ENCODE measurements around the gene SGIP1.
"Not testable (repeated sequence)": the region's sequence is repeated elsewhere in the genome, so short reads cannot be mapped to it uniquely, and the experiment has no call there.

SGIP1 gene

GRCh38 chr1:66589326-66589725 lies 55.4 kb downstream of the SGIP1 start:
- Histone ChIP-seq H3K36me3 (ENCODE audit: insufficient read depth, low read length) (no peaks in the 10 kb centered on the region; the same call in 1 of the 2 replicates), H3K9me3 (ENCODE audit: control insufficient read depth, insufficient read depth, low read length) (no peaks in the 10 kb centered on the region), H3K4me1 (ENCODE audit: insufficient read depth, low read length) (no peaks in the 10 kb centered on the region), H3K9ac (ENCODE audit: low read depth, low read length) (no peak overlapping the region)

DNA sequence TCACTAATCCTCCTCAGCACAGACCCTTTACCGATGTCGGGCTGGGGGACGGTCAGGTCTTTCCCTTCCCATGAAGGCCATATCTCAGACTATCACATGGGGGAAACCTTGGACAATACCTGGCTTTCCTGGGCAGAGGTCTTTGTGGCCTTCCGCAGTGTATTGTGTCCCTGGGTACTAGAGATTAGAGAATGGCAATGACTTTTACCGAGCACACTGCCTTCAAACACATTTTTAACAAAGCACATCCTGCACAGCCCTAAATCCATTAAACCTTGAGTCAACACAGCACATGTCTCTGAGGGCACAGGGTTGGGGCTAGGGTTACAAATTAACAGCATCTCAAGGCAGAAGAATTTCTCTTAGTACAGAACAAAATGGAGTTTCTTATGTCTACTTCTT lies 58.2 kb downstream of the SGIP1 start:
- not testable (repeated sequence) for H3K9ac ChIP-seq (ENCODE audit: low read depth, low read length); H3K36me3 ChIP-seq (ENCODE audit: insufficient read depth, low read length)

DNA sequence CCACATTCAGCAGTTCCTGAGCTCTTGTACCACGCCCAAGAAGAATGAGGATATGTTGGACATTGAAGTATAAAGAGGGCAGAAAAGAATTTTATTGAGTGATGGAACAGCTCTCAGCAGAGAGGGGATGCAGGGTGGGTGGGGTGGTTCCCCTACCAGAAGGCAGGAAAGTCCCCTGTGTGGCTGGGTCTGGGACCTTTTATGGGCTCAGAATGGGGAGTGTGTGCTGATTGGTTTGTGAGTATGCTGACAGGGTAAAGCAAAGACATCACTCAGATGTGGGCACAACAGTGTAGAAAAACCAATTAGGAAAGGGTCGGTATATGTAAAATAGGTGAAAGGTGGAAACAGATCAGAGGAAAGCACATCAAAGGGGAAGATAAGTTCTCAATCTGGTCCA lies 62.2 kb downstream of the SGIP1 start:
- Histone ChIP-seq H3K4me1 (ENCODE audit: insufficient read depth, low read length) (no peaks in the 10 kb centered on the region), H3K9me3 (ENCODE audit: control insufficient read depth, insufficient read depth, low read length) (peaks cover 2% of the 10 kb centered on the region; the same call in 1 of the 2 replicates), H3K9ac (ENCODE audit: low read depth, low read length) (no peak overlapping the region), H3K36me3 (ENCODE audit: insufficient read depth, low read length) (no peaks in the 10 kb centered on the region)

More for the DNA sequence above, 58.2 kb downstream of the SGIP1 start:
- not testable (repeated sequence) for H3K4me1 ChIP-seq (ENCODE audit: insufficient read depth, low read length); H3K9me3 ChIP-seq (ENCODE audit: control insufficient read depth, insufficient read depth, low read length)

DNA sequence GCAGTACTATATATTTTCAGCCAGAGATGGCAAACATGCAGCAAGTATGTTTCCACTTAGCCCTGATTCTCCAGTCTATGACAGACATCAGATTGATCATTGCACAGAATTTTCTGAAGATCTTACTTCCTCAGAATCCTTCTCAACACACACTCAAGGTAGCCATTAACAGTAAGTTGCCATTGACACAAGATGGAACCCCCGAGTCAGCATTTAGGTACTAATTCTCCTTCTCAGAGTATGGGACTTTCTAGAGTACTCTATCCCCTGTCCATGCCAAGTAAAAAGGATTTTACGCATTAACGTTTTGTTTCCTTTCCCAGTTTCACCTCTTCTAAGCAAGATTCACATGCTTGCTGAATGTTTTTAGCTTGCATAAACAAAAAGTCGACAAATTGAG lies 63.5 kb downstream of the SGIP1 start:
- Histone ChIP-seq H3K9ac (ENCODE audit: low read depth, low read length) (no peak overlapping the region; the same call in 1 of the 2 replicates), H3K36me3 (ENCODE audit: insufficient read depth, low read length) (no peaks in the 10 kb centered on the region)

DNA sequence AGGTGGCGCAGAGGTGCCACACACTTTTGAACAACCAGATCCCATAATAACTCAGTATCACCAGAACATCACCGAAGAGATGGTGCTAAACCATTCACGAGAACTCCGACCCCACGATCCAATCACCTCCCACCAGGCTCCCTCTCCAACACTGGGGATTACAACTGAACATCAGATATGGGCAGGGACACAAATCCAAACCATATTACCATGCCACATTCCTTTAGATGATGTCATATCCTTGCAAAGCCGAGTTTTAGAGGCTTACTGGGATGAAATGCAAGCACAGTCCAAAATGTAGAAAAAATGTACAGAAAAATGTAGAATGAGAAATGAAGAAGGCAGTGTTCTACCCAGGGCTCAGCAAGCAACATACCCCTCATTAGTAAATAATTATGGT lies 64.7 kb downstream of the SGIP1 start:
- H3K4me1 ChIP-seq (ENCODE audit: insufficient read depth, low read length), result no peaks in the 10 kb centered on the region
- no peak overlapping the region for H3K9ac ChIP-seq (ENCODE audit: low read depth, low read length)
- H3K36me3 ChIP-seq (ENCODE audit: insufficient read depth, low read length), result no peaks in the 10 kb centered on the region
- H3K9me3 ChIP-seq (ENCODE audit: control insufficient read depth, insufficient read depth, low read length), result peaks cover 2% of the 10 kb centered on the region; the same call in 1 of the 2 replicates

More for the DNA sequence above, 63.5 kb downstream of the SGIP1 start:
- H3K9me3 ChIP-seq (ENCODE audit: control insufficient read depth, insufficient read depth, low read length), result peaks cover 2% of the 10 kb centered on the region; the same call in 1 of the 2 replicates
- H3K4me1 ChIP-seq (ENCODE audit: insufficient read depth, low read length), result no peaks in the 10 kb centered on the region

GRCh38 chr1:66599346-66599745 lies 65.4 kb downstream of the SGIP1 start:
- H3K9ac ChIP-seq (ENCODE audit: low read depth, low read length), result no peak overlapping the region
- no peaks in the 10 kb centered on the region for H3K36me3 ChIP-seq (ENCODE audit: insufficient read depth, low read length)
- no peaks in the 10 kb centered on the region for H3K4me1 ChIP-seq (ENCODE audit: insufficient read depth, low read length)
- H3K9me3 ChIP-seq (ENCODE audit: control insufficient read depth, insufficient read depth, low read length), result peaks cover 2% of the 10 kb centered on the region; the same call in 1 of the 2 replicates

DNA sequence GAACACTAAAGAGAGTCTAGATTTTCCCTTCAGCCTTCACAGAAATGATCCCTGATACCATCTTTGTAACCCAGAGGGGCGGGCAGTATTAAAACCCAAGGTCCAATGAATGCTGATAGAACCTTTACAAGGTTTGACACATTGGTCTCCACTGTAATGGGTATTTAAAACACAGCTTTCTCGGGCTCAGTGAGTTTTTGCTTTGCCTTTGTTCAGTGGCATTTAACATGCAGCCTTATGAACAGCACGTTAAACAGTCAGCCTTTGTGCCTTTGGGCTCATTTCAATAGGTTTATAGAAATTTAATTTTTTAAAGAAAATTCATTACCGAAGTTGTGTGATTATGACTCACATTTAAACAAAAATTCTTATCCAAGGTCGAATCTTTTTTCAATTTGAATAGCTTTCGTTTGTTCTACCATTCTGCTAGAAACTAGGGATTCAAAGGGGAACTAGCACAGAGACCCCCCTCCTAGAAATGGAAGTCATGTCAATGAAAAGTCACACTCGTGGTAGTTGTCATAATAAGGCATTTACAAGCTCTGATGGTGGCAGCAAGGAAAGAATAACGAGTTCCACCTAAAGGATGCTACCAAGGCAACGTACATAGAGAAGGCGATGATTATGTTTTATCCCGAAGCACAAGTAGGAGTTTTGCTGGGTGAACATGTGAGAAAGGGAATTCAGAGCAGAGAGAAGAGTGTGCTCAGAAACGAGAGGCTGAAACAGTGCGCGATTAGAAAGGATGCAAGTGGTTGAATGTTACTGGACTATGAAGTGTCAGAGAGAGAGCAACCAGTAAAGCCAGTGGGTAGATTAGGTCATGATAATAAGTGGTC lies 66.2 kb downstream of the SGIP1 start:
- Histone ChIP-seq H3K9ac (ENCODE audit: low read depth, low read length) (no peak overlapping the region), H3K4me1 (ENCODE audit: insufficient read depth, low read length) (no peaks in the 10 kb centered on the region), H3K9me3 (ENCODE audit: control insufficient read depth, insufficient read depth, low read length) (no peaks in the 10 kb centered on the region), H3K36me3 (ENCODE audit: insufficient read depth, low read length) (no peaks in the 10 kb centered on the region)

DNA sequence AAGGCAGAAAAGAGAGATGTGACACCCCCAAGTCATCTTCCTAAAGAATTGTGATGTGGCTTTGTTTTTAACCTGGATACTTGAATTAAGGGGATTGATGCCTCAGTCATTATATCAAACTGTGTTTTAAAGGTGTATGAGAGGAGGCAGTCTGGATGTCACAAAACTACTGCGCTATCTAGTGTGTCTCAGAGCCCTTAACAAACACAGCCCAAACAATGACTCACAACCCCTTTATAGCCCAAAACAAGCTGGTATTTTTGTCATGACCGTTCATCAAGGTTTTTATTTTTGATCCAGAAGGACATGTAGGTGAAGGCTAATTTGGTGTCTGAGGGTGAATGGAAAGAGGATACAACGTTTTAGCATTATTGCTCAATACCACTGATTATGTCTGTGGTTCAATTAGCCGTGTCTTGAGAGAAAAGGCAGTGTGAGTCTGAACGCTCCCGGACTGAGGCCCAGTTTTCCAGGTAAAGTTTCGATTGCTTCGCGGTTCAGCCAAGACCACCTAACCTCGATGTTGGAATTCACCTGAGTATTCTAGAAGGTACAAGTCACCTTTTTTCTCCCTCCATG lies 71.6 kb downstream of the SGIP1 start:
- no peaks in the 10 kb centered on the region for H3K9me3 ChIP-seq (ENCODE audit: control insufficient read depth, insufficient read depth, low read length)
- no peaks in the 10 kb centered on the region for H3K4me1 ChIP-seq (ENCODE audit: insufficient read depth, low read length)
- no peak overlapping the region for H3K9ac ChIP-seq (ENCODE audit: low read depth, low read length)
- no peaks in the 10 kb centered on the region for H3K36me3 ChIP-seq (ENCODE audit: insufficient read depth, low read length)

- Histone ChIP-seq H3K36me3 (ENCODE audit: insufficient read depth, low read length) (no peaks in the 10 kb centered on the region), H3K9ac (ENCODE audit: low read depth, low read length) (no peak overlapping the region), H3K9me3 (ENCODE audit: control insufficient read depth, insufficient read depth, low read length) (no peaks in the 10 kb centered on the region), H3K4me1 (ENCODE audit: insufficient read depth, low read length) (no peaks in the 10 kb centered on the region)
Observed at GRCh38 chr1:66606362-66607065, 72.6 kb downstream of the SGIP1 start.

GRCh38 chr1:66607458-66607857 lies 73.5 kb downstream of the SGIP1 start:
- H3K9me3 ChIP-seq (ENCODE audit: control insufficient read depth, insufficient read depth, low read length), result no peaks in the 10 kb centered on the region
- H3K9ac ChIP-seq (ENCODE audit: low read depth, low read length), result no peak overlapping the region
- H3K36me3 ChIP-seq (ENCODE audit: insufficient read depth, low read length), result no peaks in the 10 kb centered on the region
- H3K4me1 ChIP-seq (ENCODE audit: insufficient read depth, low read length), result no peaks in the 10 kb centered on the region

DNA sequence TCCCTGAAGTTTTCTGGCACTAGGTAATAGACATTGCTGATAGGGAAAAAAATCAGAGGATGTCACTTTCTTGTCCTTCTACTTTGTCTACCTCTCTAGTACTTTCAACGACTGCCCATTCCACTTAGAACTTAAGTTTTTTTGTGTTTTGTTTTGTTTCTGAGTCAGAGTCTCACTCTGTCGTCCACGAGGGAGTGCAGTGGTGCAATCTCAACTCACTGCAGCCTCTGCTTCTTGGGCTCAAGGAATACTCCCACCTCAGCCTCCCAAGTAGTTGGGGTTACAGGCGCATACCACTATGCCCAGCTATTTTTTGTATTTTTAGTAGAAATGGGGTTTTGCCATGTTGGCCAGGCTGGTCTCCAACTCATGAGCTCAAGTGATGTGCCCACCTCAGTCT lies 79.2 kb downstream of the SGIP1 start:
- H3K4me1 ChIP-seq (ENCODE audit: insufficient read depth, low read length), result no peaks in the 10 kb centered on the region
- no peak overlapping the region for H3K9ac ChIP-seq (ENCODE audit: low read depth, low read length)
- no peaks in the 10 kb centered on the region for H3K36me3 ChIP-seq (ENCODE audit: insufficient read depth, low read length)
- H3K9me3 ChIP-seq (ENCODE audit: control insufficient read depth, insufficient read depth, low read length), result no peaks in the 10 kb centered on the region

DNA sequence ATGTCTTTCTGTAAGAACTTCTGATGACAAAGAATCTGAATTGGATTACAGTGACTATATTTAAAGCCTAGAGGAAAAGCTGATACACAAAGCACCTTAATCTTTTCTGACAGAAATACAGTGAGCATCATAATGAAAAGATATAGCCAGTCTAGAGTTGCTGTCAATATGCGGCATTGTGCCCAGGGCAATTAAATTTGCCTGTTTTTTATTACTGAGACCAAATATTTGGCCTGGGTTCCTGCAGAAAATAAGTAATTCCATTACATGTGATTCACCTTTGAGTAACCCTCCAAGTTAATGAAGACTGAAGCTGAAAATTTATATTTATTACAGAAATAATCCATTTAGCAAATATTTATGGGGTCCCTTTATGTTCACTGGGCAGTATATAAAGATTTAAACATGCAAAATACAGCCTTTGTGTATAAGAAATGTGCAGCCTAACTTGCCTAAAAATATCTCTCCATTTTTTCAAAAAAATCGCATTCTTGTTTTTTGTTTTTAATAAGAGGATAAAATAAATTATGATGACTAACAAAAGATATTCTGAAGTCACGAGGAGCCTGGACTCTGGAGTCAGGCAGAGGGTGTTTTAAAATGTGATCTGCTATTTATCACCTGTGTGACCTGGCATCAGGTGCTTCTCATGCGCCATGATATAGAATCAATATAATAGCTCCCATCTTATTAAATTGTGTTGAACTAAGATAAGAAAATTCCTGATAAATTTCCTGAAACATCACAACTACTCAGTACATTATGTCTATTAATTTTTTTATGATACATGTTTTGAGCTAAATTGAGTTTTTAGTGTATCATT lies 83.6 kb downstream of the SGIP1 start:
- Histone ChIP-seq H3K36me3 (ENCODE audit: insufficient read depth, low read length) (no peaks in the 10 kb centered on the region), H3K4me1 (ENCODE audit: insufficient read depth, low read length) (no peaks in the 10 kb centered on the region), H3K9me3 (ENCODE audit: control insufficient read depth, insufficient read depth, low read length) (no peaks in the 10 kb centered on the region), H3K9ac (ENCODE audit: low read depth, low read length) (no peak overlapping the region)

DNA sequence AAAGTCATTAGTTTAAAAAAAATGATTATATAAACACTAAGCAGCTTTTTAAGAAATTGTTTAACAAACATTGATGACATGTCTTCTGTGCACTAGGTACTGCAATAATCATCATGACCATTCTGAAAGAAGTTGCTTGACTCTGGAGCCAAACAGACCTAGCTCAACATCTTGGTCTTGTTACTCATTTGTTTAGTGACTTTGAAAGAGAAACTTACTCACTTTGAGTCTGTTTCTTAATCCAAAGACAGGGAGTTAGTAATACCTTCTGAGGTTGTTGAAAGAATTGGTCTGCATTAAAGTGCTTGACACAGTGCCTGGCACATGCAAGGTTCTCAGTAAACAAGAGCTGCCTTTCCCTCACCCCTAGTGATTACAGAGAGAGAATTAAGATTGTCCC lies 84.4 kb downstream of the SGIP1 start:
- no peaks in the 10 kb centered on the region for H3K36me3 ChIP-seq (ENCODE audit: insufficient read depth, low read length)
- H3K9ac ChIP-seq (ENCODE audit: low read depth, low read length), result no peak overlapping the region
- H3K9me3 ChIP-seq (ENCODE audit: control insufficient read depth, insufficient read depth, low read length), result no peaks in the 10 kb centered on the region
- no peaks in the 10 kb centered on the region for H3K4me1 ChIP-seq (ENCODE audit: insufficient read depth, low read length)

GRCh38 chr1:66623812-66624211 lies 89.9 kb downstream of the SGIP1 start:
- Histone ChIP-seq H3K36me3 (ENCODE audit: insufficient read depth, low read length) (no peaks in the 10 kb centered on the region), H3K9ac (ENCODE audit: low read depth, low read length) (no peak overlapping the region)

More at GRCh38 chr1:66623812-66624211, 89.9 kb downstream of the SGIP1 start:
- no peaks in the 10 kb centered on the region for H3K4me1 ChIP-seq (ENCODE audit: insufficient read depth, low read length)
- H3K9me3 ChIP-seq (ENCODE audit: control insufficient read depth, insufficient read depth, low read length), result no peaks in the 10 kb centered on the region
